ENCODE results near the gene CENPE. TPM values are rescaled to one million over a fixed set of nuclear protein-coding genes. Genes with fewer than 3 reads are reported as not detected.

CENPE gene
- total RNA-seq, 1 experiment from 2014 or later = 4.3 TPM

GRCh38 chr4:103136671-103137445, 61.3 kb downstream of the CENPE start:
- DNase-seq (ENCODE audit: low read depth) = no peak
- in situ Hi-C loops (cut with HindIII; ENCODE audit: low pct_unique_long_range_greater_than_20kb, low sequenced_read_pairs) = no loop called here

- in situ Hi-C loops (cut with HindIII; ENCODE audit: low pct_unique_long_range_greater_than_20kb, low sequenced_read_pairs) = no loop called here
- DNase-seq (ENCODE audit: low read depth) = no peak
Observed at GRCh38 chr4:103129174-103129573, 69.0 kb downstream of the CENPE start.

- in situ Hi-C loops (cut with HindIII; ENCODE audit: low pct_unique_long_range_greater_than_20kb, low sequenced_read_pairs) = no loop called here
Observed at GRCh38 chr4:103126126-103126525, 72.0 kb downstream of the CENPE start.

GRCh38 chr4:103123114-103123513, 75.0 kb downstream of the CENPE start:
- in situ Hi-C loops (cut with HindIII; ENCODE audit: low pct_unique_long_range_greater_than_20kb, low sequenced_read_pairs) = no loop called here

More at GRCh38 chr4:103126126-103126525, 72.0 kb downstream of the CENPE start:
- DNase-seq (ENCODE audit: low read depth) = no peak

GRCh38 chr4:103118166-103118565, 80.0 kb downstream of the CENPE start:
- in situ Hi-C loops (cut with HindIII; ENCODE audit: low pct_unique_long_range_greater_than_20kb, low sequenced_read_pairs) = no loop called here
- no peak for DNase-seq (ENCODE audit: low read depth)

More at GRCh38 chr4:103123114-103123513, 75.0 kb downstream of the CENPE start:
- no peak for DNase-seq (ENCODE audit: low read depth)

- no peak for DNase-seq (ENCODE audit: low read depth)
- in situ Hi-C loops (cut with HindIII; ENCODE audit: low pct_unique_long_range_greater_than_20kb, low sequenced_read_pairs) = no loop called here
Observed at GRCh38 chr4:103111598-103111997, 86.5 kb downstream of the CENPE start.

GRCh38 chr4:103108542-103108941, 89.6 kb downstream of the CENPE start:
- in situ Hi-C loops (cut with HindIII; ENCODE audit: low pct_unique_long_range_greater_than_20kb, low sequenced_read_pairs) = no loop called here
- no peak for DNase-seq (ENCODE audit: low read depth)

GRCh38 chr4:103105558-103106356, 92.4 kb downstream of the CENPE start:
- DNase-seq (ENCODE audit: low read depth) = no peak
- in situ Hi-C loops (cut with HindIII; ENCODE audit: low pct_unique_long_range_greater_than_20kb, low sequenced_read_pairs) = no loop called here

- in situ Hi-C loops (cut with HindIII; ENCODE audit: low pct_unique_long_range_greater_than_20kb, low sequenced_read_pairs) = no loop called here
- no peak for DNase-seq (ENCODE audit: low read depth)
Observed at GRCh38 chr4:103104886-103105285, 93.3 kb downstream of the CENPE start.

GRCh38 chr4:103100691-103101090, 97.5 kb downstream of the CENPE start:
- in situ Hi-C loops (cut with HindIII; ENCODE audit: low pct_unique_long_range_greater_than_20kb, low sequenced_read_pairs) = no loop called here

GRCh38 chr4:103099691-103100392, 98.3 kb downstream of the CENPE start, which contains the start of gene BDH2:
Gene BDH2, minus strand, starts transcription at chr4:103099834. Its CDS starts 3,580 bp downstream, at chr4:103096254.
- in situ Hi-C loops (cut with HindIII; ENCODE audit: low pct_unique_long_range_greater_than_20kb, low sequenced_read_pairs) = no loop called here
- peak; percentile 66 for DNase-seq (ENCODE audit: low read depth)

More at GRCh38 chr4:103100691-103101090, 97.5 kb downstream of the CENPE start:
- DNase-seq (ENCODE audit: low read depth) = no peak

GRCh38 chr4:103098756-103099440, 99.2 kb downstream of the CENPE start:
- in situ Hi-C loops (cut with HindIII; ENCODE audit: low pct_unique_long_range_greater_than_20kb, low sequenced_read_pairs) = no loop called here

GRCh38 chr4:103098341-103098740, 99.8 kb downstream of the CENPE start:
- in situ Hi-C loops (cut with HindIII; ENCODE audit: low pct_unique_long_range_greater_than_20kb, low sequenced_read_pairs) = no loop called here
- DNase-seq (ENCODE audit: low read depth) = no peak

More at GRCh38 chr4:103098756-103099440, 99.2 kb downstream of the CENPE start:
- DNase-seq (ENCODE audit: low read depth) = no peak

GRCh38 chr4:103097112-103097511, 101.0 kb downstream of the CENPE start:
- DNase-seq (ENCODE audit: low read depth) = no peak
- in situ Hi-C loops (cut with HindIII; ENCODE audit: low pct_unique_long_range_greater_than_20kb, low sequenced_read_pairs) = no loop called here

GRCh38 chr4:103095080-103095479, 103.1 kb downstream of the CENPE start:
- no peak for DNase-seq (ENCODE audit: low read depth)
- in situ Hi-C loops (cut with HindIII; ENCODE audit: low pct_unique_long_range_greater_than_20kb, low sequenced_read_pairs) = no loop called here

GRCh38 chr4:103092245-103092644, 105.9 kb downstream of the CENPE start:
- in situ Hi-C loops (cut with HindIII; ENCODE audit: low pct_unique_long_range_greater_than_20kb, low sequenced_read_pairs) = no loop called here
- no peak for DNase-seq (ENCODE audit: low read depth)

- in situ Hi-C loops (cut with HindIII; ENCODE audit: low pct_unique_long_range_greater_than_20kb, low sequenced_read_pairs) = no loop called here
- peak; percentile 49 for DNase-seq (ENCODE audit: low read depth)
Observed at GRCh38 chr4:103091601-103092223, 106.4 kb downstream of the CENPE start.

- DNase-seq (ENCODE audit: low read depth) = no peak
- in situ Hi-C loops (cut with HindIII; ENCODE audit: low pct_unique_long_range_greater_than_20kb, low sequenced_read_pairs) = no loop called here
Observed at GRCh38 chr4:103089481-103089880, 108.7 kb downstream of the CENPE start.
